Esophagus squamous epithelium (tissue), 4 donors: Measurements from ENCODE around the gene POU3F2.

Experiments used
- POLR2A ChIP-seq, 4 donors: fragments of 450-650 bp; IDR thresholded peaks; one replicate each; pipeline ENCODE4 v1.6.1; 2017; ENCODE audit warnings: antibody characterized with exemption in 4 of 4, mild to moderate bottlenecking in 4 of 4, moderate library complexity in 3 of 4
- TF ChIP-seq, protein P1 (sequence below), 6 experiments: fragments of 450-650 bp in 4 of 6; fragments of 200-600 bp in 2 of 6; sonication (generic) in 2 of 6; IDR thresholded peaks; one replicate each; pipeline ENCODE4 v1.5.1; 2016 to 2019; ENCODE audit warnings: antibody characterized with exemption in 6 of 6, mild to moderate bottlenecking in 4 of 6, moderate library complexity in 4 of 6

DNA sequence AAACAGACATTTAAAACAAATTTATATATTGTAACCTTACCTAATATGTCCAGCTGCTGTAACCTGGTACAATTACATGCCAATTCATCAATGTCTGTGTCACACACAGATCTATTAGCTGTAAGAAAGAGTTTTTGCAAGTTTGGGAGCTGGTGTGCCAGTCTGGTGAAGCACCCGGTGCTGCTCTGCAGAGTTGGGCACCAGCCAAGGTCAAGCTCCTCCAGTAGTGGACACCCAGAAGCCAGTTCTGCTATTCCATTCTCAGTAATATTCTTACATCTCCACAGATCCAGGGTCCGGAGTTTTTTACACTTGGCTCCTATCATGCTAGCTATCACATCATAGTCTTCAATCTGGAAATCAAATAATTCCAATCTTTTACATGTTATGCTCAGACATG is 41.0 kb downstream of the POU3F2 start:
- TF ChIP-seq, protein P1, sequence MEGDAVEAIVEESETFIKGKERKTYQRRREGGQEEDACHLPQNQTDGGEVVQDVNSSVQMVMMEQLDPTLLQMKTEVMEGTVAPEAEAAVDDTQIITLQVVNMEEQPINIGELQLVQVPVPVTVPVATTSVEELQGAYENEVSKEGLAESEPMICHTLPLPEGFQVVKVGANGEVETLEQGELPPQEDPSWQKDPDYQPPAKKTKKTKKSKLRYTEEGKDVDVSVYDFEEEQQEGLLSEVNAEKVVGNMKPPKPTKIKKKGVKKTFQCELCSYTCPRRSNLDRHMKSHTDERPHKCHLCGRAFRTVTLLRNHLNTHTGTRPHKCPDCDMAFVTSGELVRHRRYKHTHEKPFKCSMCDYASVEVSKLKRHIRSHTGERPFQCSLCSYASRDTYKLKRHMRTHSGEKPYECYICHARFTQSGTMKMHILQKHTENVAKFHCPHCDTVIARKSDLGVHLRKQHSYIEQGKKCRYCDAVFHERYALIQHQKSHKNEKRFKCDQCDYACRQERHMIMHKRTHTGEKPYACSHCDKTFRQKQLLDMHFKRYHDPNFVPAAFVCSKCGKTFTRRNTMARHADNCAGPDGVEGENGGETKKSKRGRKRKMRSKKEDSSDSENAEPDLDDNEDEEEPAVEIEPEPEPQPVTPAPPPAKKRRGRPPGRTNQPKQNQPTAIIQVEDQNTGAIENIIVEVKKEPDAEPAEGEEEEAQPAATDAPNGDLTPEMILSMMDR (IDR thresholded peaks at IDR 0.05), result no peak
- TF ChIP-seq POLR2A (IDR thresholded peaks at IDR 0.05), result no peak
